Islet of Langerhans (tissue), 1 donor: ENCODE measurements around the gene KAT8.
"Not testable (repeated sequence)": the region's sequence is repeated elsewhere in the genome, so short reads cannot be mapped to it uniquely, and the experiment has no call there.

Experiments
- FAIRE-seq: peaks from one replicate; lab custom pipeline; 2011; peaks lifted over from hg19 to GRCh38; lab: Jason Lieb, UNC

The KAT8 gene

DNA sequence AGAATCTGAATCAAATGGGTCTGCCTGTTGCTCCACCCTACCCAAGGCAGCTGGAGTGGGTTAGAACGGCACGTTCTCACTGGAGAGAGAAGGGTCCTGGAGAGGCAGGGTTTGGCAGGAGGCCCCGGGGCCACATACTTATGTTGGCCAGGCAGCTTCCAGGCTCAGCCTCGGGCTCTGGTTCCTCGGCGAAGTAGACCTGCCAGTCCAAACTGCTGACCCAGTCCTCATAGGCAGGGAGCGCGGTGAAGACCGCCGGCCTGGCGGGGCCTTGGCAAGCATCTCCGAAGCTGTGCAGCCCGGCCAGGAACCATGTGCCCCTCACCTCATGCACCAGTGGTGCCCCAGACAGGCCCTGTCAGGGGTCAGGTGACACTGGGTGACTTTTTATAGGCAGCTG, 33.5 kb upstream of the KAT8 start:
- no peak for FAIRE-seq

DNA sequence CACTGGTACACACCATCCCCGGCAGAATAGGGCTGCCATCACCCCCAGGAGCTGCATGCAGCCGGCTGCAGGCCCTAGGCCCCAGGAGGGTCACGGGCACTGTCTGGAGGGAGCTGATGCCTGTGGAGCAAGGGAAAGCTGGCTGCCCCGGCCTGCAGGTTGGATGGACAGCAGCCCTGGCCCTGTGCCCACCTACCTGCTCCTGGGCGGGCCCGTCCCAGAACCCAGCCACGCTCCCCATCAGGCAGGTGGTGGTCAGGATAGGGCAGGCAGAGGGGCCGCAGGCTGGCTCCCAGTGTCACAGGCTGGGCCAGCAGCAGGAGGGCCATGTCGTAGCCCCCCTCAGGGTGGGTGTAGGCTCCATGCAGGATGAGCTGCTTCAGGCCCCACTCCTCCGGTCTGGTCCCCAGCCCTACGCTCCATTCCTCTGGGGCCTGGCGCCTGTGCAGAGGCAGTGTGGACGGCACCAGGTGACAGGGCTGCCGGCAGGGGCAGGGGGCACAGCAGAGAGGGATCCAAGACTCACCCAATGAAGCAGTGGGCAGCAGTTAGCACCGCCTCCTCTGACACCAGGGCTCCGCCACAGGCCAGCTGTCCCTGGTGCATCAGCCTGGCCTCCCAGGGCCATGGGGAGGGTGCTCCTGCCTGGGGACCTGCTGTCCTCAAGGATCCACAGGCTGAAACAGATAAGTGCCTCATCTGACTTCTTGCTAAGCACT, 32.7 kb upstream of the KAT8 start:
- FAIRE-seq: no peak

DNA sequence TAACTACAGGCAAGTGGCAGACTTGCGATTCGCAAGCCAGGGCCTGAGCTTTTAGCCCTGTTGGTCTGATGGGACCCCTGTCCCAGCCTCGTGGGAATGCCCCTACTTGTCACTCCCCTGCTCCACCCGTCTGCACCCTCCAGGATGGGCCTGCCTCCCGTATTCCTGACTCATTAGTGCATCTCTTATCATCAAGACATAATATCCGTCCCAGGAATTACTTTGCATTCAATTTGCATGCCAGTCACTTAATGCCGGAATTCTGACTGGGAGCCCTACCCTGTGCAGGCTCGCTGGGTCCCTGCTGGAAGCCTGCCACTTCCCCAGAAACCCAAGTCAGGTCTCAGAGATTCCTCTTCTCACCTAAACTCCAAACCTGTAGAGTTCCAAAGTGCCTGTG, 32.1 kb upstream of the KAT8 start:
- FAIRE-seq: no peak

DNA sequence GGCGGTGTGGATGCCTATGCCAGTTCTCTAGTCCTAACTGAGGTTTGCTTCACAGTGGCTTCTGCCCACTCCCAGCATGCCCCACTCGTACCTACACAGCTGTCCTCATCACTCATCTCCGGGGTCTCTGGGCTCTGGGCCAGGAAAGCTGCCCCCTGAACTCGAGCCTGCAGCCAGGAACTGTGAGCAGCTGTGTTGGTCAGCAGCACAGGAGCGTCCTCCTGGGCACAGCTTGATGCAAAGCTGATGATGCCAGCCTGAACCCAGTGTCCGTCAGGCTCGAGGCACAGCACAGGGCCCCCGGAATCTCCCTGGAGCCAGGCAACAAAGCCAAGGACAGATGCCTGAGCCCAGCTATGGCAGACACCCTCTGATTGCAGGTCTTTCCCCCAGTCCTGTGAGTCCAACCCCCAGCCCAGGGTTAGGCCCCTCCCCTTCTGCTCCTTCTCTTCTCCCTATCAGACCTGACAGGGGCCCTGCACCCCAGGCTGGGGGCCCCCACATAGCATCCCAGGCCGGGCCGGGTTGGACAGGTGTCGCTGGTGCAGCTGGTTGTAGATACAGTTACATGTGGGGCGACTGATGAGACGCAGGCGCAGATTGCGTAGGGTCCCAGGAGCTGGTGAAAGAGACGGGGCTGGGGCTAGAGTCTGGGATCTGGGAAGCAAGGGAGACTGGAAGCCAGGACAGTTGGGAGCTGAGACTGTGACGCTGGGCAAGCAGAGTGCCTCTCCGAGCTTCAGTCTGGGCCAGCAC, 31.4 kb upstream of the KAT8 start:
- no peak for FAIRE-seq

DNA sequence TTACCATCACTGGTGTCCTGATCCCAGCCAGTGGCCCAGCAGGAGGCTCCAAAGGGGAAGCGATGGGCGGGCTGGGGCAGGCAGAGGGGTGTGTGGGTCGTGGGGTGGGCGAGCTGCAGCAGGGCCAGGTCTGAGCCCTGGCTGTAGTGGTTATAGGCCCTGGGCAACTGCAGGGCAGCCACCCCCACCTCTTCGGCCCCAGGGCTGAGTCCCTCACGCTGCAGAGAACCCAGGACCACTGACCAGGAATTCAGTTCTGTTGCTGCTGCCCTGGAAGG, 30.9 kb upstream of the KAT8 start:
- no peak for FAIRE-seq

DNA sequence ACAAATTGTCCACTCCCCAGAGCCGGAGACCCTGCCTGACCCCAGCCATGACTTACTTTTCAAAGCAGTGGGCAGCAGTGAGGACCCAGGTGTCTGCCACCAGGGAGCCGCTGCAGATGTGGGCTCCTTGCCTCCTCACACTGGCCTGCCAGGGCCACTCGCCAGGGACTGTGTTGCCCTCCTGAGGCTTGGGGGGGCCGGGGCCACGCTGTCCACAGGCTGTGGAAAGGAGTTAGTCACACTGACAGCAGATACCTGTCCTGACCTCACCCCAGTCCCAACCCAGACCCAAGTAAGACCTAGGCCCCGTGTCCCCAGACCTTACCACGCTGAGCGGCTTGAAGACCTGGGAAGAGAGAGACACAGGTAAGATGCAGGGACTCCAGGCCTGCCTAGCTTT, 30.0 kb upstream of the KAT8 start:
- FAIRE-seq: no peak

DNA sequence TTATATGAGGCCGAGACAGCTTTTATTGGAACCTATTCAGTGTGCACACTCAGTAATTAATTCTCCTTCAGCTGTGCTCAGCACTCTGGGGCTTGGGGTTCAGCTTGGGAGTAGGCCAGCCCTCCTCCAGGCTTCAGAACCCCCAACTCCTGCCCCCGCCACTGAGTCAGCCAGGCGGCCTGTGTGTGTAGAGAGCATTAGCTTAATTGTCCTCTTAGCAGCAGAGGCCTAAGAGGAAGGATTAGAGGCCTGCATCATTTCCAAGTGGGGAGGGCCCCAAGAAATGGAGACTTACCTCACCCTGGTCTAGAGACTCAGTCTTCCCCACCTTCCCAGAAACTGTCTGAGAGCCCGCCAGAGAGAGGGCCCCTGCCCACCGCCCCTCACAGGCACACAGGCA, 29.5 kb upstream of the KAT8 start:
- no peak for FAIRE-seq

DNA sequence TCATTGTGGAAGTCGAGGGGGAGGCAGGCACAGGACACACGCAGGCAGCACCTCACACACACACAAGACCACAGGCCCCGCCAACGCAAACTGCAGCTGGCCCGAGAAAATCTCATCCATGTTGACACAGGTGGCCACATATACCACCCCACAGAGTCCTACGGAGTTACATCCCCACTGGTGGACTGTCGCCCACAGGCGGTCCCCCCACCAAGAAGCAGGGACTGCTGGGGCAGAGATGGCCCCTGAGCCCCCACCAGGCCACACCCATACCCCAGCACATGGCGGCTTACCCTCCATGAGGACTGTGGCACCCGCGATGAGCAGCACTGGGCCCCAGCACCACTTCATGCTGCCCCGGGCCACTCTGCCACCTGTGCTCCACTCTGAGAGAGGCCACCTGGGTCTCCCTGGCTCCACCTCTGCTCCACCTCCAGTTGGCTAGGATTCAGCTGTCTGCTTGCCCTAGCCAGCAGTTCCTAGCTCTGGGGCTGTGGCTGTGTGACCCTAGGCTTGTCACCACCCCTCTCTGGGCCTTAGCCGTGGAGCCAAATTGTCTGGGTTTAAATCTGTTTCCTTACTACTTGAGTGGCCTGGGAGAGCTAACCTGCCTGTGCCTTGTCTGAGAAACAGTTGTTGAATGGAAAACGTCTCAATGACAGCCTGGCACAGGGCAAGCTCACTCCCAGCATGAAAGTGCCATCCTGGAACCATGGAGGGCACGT, 28.8 kb upstream of the KAT8 start, which contains the start of gene PRSS53:
Gene PRSS53 (minus strand): TSS at position 485 of the 725 bp plus-strand sequence. CDS start 134 bp downstream, at position 351.
- no peak for FAIRE-seq

DNA sequence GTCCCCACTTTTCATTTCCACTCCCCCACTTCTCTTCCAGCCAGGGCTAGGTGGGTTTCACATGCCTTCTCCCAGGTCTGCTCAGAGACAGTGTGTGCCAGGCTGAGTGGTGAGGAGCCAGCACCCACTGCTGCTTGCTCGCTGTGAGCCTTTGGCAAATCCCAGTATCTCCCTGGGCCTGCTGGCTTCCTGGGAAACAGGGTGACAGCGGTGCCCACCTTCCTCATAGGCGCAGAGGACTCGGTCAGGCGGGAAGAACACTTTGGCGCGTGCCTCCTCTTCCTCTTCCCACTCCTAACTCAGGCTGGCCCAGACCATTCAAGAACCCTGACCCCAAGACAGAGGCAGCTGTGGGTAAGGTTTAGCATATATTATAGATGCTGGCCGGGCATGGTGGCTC, 28.3 kb upstream of the KAT8 start:
- no peak for FAIRE-seq

DNA sequence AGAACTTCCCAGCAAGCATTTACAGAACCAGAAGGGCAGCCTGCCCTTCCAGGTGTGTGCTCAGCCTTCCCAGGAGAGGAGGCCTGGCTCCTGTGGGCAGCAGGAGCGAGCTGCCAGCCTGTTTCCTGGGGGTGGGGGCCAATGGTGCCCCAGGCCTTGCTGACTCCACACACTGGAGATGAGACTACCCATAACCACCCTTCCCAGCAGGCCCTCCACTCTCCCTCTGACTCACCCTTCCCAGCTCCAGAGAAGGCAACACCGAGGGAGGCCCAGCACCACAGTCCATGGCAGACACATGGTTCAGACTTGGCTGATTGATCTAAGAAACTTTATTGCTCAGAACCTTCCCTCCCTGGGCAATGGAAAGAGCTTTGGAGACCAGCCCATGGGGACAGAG, 26.9 kb upstream of the KAT8 start:
- FAIRE-seq: no peak

DNA sequence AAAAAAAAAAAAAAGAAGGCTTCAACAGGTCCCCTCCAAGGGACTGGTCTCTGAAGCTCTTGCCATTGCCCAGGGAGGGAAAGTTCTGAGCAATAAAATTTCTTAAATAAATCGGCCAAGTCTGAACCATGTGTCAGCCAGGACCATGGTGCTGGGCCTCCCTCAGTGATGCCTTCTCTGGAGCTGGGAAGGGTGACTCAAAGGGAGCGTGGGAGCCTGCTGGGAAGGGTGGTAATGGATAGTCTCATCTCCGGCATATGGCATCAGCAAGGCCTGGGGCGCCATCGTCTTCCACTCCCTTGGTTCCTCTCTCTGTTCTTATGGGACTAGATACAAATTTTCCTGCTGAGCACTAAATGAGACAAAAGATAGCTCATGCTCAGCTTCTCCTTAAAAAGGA, 25.1 kb upstream of the KAT8 start:
- FAIRE-seq: no peak

DNA sequence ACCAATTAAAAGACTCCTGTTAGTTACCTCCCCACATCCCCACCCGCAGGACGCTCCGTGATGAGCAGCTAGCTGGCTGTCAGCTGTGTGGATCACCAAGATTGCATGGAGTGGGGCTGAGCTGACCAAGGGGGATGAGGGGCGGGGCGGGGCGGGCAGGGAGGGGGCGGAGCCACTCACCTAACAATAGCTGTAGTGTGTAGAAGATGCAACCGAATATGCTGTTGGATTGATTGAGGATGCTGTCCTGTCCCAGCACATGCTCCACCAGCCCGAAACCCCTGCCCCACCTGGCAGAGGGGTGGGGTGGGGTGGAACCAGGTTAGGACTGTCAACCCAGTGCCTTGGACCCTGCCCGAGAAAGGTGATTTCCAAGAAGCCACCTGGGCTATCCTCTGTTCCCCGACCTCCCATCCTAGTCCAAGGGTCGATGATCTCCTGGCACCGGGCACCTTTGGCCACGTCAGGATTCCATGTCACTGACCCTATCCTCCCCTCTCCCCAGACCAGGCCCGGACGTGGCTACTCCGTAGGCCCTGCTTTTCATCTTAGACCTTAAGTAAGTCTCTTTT, 24.2 kb upstream of the KAT8 start:
- no peak for FAIRE-seq

DNA sequence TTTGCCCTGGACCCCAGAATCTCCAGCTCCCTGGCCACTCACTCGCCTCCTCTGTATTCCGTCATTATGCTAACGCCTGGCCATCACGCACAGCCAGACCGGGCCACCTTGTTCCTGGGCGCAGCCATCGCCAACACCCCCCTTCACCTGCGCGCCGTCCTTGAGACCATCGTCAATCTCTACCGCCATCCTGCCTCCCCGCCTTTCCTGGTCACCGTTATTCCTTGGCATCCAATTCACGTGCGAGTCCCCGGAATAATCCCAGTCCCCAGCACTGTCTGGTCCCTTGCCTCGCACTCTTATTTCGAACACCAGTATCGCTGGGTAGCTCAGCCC, 23.4 kb upstream of the KAT8 start:
- no peak for FAIRE-seq

DNA sequence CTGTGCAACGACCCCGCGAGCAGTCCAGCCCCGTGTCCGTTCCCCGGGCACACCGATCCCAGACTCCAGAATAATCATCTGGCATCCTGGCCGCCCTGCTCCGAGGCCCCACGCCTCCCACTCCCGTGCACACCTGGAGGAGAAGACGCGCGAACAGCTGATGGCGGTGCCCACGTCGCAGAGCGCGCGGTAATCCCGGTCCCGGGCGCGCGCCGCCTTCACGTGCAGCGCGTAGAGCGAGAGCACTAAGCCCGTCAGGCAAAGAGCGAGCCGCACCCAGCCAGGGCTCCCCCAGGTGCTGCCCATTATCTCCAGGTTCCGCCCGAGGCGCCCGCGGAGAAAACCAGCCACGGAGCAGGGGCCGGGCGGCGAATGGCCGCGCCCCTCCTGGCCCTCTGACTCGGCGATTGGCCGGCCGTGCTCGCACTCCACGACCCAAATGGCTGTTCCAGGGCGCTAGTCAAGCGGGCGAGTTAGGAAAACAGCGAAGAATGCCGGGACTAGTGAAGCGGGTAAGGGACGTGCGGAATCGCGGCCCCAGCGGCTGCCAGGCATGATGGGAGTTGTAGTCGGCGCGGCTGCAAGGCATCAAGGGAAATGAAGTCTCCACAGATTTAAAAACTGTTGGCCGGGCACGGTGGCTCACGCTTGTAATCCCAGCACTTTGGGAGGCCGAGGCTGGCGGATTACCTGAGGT, 22.9 kb upstream of the KAT8 start, which contains the start of gene VKORC1:
Gene VKORC1 (minus strand): TSS at position 374 of the 697 bp plus-strand sequence. CDS start 68 bp downstream, at position 306.
- FAIRE-seq: no peak

DNA sequence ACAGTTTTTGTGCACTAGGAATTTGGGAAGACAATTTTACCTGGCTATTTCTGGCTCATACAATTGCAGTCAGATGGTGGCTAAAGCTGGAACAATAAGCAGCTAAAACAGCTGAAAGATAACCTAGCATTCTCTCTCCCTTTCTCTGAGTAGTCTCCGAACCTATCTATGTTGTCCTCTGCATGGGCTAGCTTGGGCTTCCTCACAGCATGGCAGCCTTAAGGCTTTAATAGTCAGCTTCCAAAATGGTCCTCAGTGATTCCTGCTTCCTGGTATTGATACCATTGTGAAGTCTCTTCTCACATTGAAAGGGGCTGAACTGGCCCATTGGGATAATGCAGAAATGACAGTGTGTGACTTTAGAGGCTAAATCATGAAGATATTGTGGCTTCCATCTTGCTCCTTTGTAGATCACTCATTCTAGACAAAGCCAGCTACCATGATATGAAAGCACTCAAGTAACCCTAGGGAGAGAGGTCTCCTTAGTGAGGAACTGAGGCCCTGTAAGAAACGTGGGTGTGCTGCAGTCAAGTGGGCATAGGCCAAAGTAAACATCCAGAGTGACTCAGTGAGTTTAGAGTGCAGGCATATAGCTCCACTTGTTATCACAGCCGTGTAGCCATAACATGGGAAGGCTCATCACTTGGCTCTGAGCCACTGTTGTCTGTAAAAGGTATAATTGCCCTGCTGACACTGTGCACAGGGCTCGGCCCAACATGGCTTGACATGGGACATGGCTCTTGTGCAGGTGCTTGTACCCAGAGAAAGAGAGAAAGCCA, 17.4 kb upstream of the KAT8 start:
- FAIRE-seq: no peak

DNA sequence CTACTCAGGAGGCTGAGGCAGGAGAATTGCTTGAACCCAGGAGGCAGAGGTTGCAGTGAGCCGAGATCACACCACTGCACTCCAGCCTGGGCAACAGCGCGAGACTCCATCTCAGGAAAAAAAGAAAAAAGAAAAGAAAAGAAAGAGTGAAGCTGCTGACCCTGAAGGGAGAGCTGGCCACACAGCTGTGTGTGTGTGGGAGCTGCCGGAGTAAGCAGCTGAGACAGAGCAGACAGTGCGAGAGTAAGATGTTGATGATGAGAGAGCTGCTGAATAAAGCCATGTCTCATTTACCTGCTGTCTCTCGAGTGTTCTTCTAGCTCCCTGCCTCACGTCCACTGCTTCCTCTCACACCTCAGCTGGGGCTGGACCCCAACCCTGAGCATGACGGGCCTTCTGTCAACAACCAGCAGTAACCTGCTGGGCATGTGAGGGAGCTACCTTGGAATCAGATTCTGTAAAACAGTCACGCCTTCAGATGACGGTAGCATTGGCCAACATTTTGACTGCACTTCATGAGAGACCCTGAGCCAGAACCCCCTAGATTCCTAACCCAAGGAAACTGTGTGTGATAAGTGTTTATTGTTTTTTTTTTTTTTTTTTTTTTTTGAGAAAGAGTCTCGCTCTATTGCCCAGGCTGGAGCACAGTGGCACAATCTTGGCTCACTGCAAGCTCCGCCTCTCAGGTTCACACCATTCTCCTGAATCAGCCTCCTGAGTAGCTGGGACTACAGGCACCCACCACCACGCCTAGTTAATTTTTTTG, 16.4 kb upstream of the KAT8 start:
- not testable (repeated sequence) for FAIRE-seq

DNA sequence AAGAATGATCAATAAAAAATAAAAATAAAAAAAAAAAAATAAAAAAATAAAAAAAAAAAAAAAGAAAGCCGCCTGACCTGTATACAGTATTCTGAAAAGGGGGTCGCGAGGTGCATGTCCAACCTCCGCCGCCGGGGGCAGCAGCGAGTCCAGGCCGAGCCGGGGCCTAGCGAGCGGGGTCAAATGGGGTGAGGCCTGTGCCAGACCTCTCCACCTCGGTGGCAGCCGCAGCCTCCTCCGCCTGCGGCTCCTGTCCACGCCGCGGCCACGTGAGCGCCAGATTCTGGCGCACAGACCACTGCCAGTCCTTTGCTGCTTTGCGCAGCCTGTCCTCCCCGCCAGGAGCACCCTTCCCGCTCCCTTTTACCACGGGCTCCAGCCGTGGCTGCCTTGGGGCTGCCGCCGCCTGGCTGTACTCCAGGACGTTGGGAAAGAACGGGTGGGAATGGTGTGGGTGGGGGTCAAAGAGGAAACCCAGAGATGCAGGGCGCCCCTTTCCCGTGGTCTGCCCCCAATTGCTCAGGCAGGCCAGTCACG, 11.7 kb upstream of the KAT8 start:
- no peak for FAIRE-seq

DNA sequence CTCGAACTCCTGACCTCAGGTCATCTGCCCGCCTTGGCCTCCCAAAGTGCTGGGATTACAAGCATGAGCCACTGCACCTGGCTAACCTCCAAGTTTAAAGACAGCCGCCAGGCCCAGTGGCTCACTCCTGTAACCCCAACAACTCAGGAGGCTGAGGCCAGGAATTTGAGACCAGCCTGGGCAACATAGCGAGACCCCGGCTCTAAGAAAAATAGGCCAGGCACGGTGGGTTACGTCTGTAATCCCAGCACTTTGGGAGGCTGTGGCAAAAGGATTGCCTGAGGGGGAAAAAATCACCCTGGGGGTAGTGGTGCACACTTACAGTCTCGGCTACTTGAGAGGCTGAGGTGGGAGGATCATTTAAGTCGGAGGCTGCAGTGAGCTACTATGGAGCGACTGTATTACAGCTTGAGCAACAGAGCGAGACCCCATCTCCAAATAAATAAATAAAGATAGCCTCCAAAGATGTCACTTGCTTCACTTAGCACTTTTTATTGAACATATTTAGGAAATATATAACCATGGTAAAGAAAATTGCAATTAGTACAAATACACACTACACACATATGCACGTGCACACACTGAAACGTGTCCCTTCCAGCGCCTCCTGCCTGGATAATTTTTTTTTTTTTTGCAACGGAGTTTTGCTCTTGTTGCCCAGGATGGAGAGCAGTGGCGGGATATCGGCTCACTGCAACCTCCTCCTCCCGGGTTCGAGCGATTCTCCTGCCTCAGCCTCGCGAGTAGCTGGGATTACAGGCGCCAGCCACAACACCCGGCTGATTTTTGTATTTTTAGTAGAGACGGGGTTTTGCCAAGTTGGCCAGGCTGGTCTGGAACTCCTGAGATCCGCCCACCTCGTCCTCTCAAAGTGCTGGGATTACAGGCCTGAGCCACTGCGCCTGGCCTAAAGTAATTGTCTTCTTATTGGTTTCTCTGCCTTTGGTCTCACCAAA, 10.7 kb upstream of the KAT8 start:
- FAIRE-seq: no peak

DNA sequence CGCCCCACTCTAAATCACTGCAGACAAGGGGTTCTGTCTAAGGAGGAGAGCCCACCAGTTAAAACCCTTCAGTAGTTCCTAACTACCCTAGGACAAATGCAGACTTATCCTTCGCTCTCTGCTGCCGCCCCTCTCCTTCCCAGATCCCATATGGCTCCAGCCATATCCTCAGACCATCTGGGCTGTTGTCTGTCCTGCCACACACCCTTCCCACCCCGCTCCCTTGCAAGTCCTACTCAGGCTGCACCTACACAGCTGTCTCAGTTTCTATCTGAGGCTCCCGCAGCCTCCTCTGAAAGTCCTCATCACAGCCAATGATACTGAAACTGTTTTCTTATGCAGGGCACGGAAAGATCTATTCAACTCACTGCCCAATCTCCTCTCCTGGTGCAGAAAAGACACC, 10.0 kb upstream of the KAT8 start:
- no peak for FAIRE-seq
